K562 (cell line): ENCODE data around the gene NUCKS1. TPM values are rescaled to one million over a fixed set of nuclear protein-coding genes. Genes with fewer than 3 reads are reported as not detected.

Experiments
- BCOR ChIP-seq: fragments of 450-650 bp; IDR thresholded peaks from 2 replicates; pipeline ENCODE4 v1.6.1; 2016
- CREBBP ChIP-seq: IDR thresholded peaks from one replicate; pipeline ENCODE4 v1.6.1; 2012; ENCODE audit warnings: low read depth, mild to moderate bottlenecking, control low read depth, inconsistent platforms, low read length
- PATZ1 ChIP-seq: fragments of 250-450 bp; sonication (Bioruptor Pico); IDR thresholded peaks from 2 replicates; pipeline ENCODE4 v1.5.0; 2020; ENCODE audit warnings: mild to moderate bottlenecking, borderline replicate concordance
- ZNF263 ChIP-seq: sonication (generic); formaldehyde crosslinking; IDR thresholded peaks from 2 replicates; pipeline ENCODE4 v1.8.0; 2022; ENCODE audit warnings: mild to moderate bottlenecking, missing genetic modification reagents, borderline replicate concordance
- polyA plus RNA-seq, 8 experiments: library from polyadenylated mRNA; depleted of rRNA in 4 of 8; stranded (reverse) in 5 of 8; unstranded in 3 of 8; fragments of >200 nt; fragmentation: Nextera tagmentation in 2 of 8; fragmentation: Illumina TruSeq in 1 of 8; extraction: Ambion mirVana in 2 of 8; extraction: Trizol in 1 of 8; gene quantifications; 2 replicates each; pipeline versions ENCODE4 v1.2.1 to v1.2.3, GENCODE V29; 2011 to 2014; ENCODE audit warnings: inconsistent platforms in 1 of 8, missing spikeins in 1 of 8
- total RNA-seq, 7 experiments: library from RNA; depleted of rRNA in 6 of 7; stranded (reverse); fragments of >200 nt in 6 of 7; fragmentation: Illumina TruSeq in 2 of 7; extraction: Trizol in 2 of 7; gene quantifications; 2 replicates each; pipeline versions ENCODE4 v1.2.1 to v1.2.3, GENCODE V29; 2011 to 2021; ENCODE audit warnings: low replicate concordance in 1 of 7
- TF ChIP-seq, protein P1 (sequence below): fragments of 250-450 bp; sonication (Bioruptor Pico); IDR thresholded peaks from 2 replicates; pipeline ENCODE4 v1.6.1; 2021; ENCODE audit warnings: mild to moderate bottlenecking
- TF ChIP-seq, protein P2 (sequence below): fragments of 250-450 bp; sonication (Bioruptor Pico); IDR thresholded peaks from 2 replicates; pipeline ENCODE4 v1.4.0; 2020

NUCKS1 gene
- total and polyA plus RNA-seq, 9 of the 15 experiments (the other 6 are each of a cell fraction or from before 2014, with no cell fraction given), result 66.7 to 244 (median 149) TPM

GRCh38 chr1:205666372-205667166 lies 83.4 kb downstream of the NUCKS1 start (continued):
- no peak for TF ChIP-seq PATZ1 (CRISPR knock-in tag)
- TF ChIP-seq, protein P1, sequence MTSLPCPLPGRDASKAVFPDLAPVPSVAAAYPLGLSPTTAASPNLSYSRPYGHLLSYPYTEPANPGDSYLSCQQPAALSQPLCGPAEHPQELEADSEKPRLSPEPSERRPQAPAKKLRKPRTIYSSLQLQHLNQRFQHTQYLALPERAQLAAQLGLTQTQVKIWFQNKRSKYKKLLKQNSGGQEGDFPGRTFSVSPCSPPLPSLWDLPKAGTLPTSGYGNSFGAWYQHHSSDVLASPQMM (CRISPR knock-in tag), result no peak
- TF ChIP-seq, protein P2, sequence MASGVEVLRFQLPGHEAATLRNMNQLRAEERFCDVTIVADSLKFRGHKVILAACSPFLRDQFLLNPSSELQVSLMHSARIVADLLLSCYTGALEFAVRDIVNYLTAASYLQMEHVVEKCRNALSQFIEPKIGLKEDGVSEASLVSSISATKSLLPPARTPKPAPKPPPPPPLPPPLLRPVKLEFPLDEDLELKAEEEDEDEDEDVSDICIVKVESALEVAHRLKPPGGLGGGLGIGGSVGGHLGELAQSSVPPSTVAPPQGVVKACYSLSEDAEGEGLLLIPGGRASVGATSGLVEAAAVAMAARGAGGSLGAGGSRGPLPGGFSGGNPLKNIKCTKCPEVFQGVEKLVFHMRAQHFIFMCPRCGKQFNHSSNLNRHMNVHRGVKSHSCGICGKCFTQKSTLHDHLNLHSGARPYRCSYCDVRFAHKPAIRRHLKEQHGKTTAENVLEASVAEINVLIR (CRISPR knock-in tag), result no peak
- no peak for TF ChIP-seq BCOR
- TF ChIP-seq ZNF263 (CRISPR knock-in tag), result no peak
- TF ChIP-seq CREBBP, result no peak
